ENCODE results near the gene SHB.

- TF ChIP-seq, protein P1, sequence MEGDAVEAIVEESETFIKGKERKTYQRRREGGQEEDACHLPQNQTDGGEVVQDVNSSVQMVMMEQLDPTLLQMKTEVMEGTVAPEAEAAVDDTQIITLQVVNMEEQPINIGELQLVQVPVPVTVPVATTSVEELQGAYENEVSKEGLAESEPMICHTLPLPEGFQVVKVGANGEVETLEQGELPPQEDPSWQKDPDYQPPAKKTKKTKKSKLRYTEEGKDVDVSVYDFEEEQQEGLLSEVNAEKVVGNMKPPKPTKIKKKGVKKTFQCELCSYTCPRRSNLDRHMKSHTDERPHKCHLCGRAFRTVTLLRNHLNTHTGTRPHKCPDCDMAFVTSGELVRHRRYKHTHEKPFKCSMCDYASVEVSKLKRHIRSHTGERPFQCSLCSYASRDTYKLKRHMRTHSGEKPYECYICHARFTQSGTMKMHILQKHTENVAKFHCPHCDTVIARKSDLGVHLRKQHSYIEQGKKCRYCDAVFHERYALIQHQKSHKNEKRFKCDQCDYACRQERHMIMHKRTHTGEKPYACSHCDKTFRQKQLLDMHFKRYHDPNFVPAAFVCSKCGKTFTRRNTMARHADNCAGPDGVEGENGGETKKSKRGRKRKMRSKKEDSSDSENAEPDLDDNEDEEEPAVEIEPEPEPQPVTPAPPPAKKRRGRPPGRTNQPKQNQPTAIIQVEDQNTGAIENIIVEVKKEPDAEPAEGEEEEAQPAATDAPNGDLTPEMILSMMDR (IDR thresholded peaks at IDR 0.05): no peak
- TF ChIP-seq POLR2A (IDR thresholded peaks at IDR 0.05): no peak
These were observed 2.6 kb upstream of the SHB start for GRCh38 chr9:38071470-38072134.

Measured in lower leg skin (tissue), 3 donors.